NCI-H2081 (cell line): ENCODE measurements around the gene LYZL6.
A peak's percentile ranks its signal among the peaks of the same experiment; 100 is the strongest.

ENCODE experiments used
- DNase-seq, 2 experiments: peaks; one replicate each; lab custom pipeline; 2025; lab: John Stamatoyannopoulos, UW

The LYZL6 gene, protein sequence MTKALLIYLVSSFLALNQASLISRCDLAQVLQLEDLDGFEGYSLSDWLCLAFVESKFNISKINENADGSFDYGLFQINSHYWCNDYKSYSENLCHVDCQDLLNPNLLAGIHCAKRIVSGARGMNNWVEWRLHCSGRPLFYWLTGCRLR

DNA sequence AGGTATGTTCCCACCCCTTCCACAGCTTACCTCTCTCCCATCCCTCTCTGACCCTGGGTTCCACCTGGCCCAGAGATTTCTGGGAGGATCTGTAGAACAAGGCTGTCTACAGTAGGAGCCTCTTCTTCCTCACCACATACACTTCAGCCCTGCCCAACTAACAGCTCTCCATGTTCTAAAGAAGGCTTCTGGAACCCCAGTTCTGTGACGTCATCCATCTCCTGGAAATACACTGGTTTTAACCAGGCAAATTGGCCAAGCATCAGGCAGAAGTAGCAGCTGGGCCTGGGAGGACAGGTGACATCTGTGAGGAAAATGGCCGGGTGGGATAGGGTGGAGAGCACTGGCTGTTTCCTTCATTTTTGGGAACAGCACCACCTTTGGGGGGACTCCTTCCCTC is at the start of gene LYZL6:
Gene LYZL6, minus strand, starts transcription at position 177 of the 400 bp plus-strand sequence. CDS start 4,357 bp downstream, outside the sequence.
- no peak for DNase-seq

DNA sequence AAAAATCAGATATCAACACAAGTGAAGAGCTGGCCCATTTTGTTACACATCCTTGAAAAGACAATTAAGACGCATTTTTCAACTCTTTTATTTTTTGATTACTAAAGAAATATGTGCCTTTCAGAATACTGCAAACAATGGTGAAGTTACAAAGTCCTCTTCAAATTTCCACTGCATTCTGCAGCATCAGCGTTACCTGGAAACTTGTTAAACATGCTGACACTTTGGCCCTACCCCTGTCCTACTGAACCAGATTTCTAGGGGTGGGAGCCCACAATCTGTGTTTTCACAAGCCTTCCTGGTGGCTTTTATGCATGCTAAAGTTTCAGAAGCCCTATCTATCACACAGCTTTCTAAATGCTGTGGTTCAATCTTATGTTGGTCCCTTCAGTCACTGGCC is 47.6 kb upstream of the LYZL6 start:
- DNase-seq = no peak

DNA sequence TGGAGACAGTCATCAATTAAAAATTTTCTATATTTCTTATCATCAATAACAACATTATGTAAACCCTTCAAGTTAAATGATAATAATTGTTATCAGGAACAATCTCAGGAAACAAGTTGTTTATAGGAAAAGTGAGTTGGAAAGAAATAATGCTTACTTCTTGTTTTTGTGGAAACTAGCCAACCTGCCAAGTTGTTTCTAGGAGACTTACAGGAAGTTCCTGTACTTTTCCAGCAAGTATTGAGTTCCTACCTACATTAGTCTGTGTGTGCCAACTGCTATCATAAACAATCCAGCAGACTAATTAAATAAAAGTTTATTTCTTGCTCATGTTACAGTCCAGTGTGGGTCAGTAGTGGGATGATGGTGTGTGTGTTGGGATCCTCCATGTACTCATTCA is 44.7 kb upstream of the LYZL6 start:
- DNase-seq = no peak

DNA sequence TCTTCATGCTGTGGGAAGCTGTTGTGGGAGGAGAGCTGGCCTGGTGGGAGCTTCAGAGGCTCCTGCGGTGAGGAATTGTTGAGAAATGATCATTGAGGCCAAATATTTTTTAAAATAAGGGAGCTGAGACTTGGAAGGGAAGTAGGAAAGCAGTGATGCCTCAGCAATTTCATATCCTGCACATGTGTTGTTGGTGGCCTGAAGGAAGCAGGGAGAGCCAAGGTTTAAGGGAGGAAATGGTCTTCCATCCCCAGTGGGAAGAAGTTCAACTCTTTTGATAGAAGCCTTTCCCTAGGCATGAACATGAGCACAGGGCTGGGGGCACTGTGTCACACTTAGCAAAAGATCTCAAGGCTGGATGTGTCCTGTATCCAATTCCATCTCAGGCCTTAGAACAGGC is 43.1 kb upstream of the LYZL6 start, which contains the start of gene CCL14:
Gene CCL14, minus strand, starts transcription at position 87 of the 400 bp plus-strand sequence. Its CDS starts 80 bp downstream, at position 7.
- DNase-seq = no peak

DNA sequence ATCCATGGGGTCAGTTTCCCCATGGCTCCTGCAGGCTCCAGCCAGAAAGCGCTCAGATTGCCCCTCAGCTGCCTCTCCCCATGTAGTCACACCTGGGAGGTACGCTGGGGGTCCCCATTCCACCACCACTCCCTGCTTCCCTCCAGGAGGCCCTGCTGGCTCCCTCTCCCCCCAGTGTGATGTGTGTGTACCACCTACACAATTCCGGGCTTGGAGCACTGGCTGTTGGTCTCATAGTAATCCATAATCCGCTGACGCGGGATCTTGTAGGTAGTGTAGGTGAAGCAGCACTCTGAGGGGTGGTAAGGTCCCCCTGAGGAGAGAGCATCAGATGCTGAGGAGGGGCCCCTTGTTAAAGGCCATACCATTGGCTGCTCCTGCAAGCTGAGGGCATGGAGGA is 40.6 kb upstream of the LYZL6 start:
- no peak for DNase-seq

DNA sequence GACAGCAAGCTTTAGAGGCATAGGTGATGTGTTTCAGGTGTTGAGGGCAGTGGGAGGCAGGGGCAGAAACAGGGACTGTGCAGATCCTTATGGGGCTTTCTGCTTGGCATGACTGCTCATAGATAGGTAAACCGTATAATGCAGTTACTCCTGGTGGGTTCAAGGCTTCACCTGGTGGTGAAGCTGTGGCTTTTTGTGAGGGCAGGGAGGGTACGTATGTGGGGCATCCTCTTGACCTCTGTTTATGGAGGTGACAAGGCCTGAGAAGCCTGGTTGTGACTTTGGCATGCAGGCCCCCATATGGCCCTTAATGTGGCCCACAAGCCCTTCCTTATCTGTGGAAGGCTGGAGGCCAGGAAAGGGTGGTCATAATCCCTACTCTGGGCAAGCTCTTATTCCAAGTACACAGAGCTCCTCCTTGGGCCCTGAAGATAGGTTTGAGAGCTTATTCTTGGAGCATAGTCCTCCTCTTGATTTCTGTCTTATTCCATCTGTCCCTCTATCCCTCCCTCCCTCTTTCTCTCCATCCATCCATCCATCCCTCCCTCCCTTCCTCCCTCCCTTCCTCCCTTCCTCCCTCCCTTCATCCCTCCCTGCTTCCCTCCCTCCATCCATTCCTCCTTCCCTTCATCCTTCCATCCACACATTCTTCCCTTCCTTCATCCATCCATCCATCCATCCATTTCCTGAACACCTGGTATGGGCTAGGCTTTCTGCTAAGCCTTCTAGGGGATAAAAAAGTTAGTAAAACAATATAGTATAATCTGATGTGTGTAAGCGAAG is 39.1 kb upstream of the LYZL6 start:
- no peak for DNase-seq

DNA sequence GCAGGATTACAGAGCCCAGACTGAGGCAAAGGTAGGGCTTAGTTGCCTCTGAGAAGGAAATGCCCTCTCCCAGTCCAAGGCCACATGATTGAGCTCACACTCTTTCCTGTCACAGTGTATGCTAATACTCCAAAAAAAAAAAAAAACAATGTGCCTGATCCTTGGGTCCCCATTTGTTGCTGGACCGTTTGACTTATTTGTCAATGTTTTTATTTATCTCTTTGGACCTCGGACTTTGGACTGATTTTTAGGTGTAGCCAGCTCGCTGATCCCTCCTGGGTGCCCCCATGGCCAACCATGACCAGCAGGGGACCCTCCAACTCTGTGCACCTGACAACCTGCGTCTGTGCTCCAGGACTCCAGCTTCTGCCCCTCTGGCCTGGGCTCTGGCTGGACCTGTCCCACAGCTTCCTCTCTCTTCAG is 38.4 kb upstream of the LYZL6 start:
- DNase-seq = no peak

DNA sequence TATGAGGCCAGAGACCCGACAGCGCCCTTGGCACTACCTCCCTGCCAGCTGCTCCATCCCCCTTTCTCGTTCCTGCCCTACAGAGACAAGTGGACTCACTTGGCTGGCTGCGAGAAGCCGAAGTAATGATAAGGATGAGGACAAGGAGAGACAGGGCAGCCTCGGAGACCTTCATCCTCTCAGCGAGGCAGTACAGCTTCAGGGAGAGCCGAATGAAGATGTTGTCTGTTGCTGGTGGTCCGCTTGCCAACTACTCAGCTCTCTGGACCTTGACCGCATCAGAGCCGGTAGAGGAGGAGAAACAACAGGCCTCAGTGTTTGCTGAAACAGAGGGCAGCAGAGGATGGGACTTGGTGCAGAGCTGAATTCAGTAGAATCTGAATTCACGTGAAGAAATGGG is 37.7 kb upstream of the LYZL6 start, which contains the start of gene CCL16:
Gene CCL16, minus strand, starts transcription at position 252 of the 400 bp plus-strand sequence. Its CDS starts 77 bp downstream, at position 175.
- no peak for DNase-seq

DNA sequence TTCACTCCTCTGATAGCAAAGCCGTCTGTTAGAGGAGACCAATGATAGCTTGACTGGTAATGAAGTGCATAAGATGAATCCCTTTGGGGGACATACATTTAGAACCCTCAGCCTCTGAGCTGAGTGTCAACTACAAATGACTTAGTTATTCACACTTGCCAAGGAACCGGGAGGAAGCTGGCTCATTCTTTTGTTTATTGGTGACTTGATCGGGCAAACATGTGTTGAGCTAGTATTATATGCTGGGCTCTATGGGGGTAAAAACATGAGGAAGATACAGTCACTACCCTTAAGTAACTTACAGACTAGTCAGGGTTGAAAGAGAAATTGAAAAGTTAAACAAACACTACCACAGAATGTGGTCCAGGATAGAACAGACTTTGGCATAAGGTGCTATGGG is 34.8 kb upstream of the LYZL6 start:
- DNase-seq = no peak

DNA sequence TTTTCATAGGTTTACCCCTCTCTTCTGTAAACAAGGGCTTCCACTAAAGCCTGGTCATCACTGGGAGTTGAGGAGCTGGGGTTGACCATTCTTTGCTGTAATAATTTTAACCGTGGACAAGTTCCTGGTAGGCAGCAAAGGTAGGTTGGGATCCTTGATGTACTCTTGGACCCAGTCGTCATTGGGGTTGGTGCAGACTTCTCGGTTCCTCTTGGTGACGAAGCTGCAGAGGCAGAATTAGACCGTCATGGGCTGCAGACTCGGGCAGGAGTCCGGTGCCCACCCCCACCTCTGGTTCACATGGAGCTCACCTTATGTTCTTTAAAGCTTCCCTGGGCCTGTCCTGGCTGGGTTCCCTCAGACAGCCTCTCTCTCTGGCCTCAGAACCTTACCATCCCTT is 34.0 kb upstream of the LYZL6 start:
- DNase-seq = no peak

DNA sequence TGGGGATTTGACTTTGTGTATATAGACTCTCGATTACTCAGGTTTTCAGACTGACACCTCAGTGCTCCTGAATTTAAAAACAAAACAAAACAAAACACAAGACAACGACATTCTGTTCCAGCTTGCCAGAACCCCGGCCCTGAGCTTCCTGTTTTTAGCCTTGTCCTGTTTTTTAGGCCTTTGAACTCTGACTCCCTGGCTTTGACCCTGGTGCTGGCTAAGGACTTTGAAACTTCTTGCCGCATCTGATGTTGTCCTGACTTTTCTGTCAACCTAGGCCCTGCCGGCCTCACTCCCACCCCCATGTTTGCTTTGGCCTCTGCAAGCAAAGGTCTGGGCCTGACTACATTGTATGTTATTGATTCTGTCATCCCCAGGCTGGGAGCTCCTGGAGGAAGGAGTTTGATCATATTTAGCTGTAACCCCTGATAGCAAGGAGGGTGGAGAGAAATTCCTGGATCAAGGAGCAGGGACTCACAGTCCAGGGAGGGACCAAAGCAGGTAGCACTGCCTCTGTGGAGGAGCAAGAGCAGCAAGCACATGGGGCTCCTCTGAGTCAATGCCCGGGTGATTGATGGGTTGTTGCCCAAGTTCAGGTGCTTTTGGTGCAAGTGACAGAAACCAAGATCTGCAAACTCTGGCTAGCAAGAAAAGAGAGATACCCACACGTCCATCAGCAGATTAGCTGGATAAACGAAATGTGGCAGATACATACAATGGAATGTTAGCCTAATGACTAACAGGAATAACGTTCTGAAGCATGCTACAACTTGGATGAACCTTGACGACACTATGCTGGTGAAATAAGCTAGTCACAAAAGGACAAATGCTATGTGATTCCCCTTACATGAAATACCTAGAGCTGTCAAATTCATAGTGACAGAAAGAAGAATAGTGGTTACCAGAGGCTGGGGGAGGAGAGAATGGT is 30.1 kb upstream of the LYZL6 start:
- DNase-seq = no peak

DNA sequence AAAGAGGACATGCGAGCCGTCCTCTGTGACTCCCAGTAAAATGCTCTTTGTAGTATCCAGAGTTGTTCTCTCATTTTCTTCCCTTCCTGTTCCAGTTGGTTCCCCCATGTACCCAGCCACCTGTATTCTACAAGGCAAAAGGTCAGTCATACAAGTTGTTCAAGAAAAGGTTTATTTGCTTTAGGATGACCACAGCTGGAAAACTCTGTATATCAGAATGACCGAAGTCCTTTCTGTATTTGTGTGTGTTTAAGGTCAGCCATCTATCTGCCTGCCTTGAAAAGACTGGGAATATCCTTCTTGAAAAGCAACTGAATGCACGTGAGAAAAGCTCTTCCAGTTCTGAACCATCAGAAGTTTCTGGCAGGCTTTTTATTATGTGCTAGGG is 29.4 kb upstream of the LYZL6 start:
- DNase-seq = no peak

DNA sequence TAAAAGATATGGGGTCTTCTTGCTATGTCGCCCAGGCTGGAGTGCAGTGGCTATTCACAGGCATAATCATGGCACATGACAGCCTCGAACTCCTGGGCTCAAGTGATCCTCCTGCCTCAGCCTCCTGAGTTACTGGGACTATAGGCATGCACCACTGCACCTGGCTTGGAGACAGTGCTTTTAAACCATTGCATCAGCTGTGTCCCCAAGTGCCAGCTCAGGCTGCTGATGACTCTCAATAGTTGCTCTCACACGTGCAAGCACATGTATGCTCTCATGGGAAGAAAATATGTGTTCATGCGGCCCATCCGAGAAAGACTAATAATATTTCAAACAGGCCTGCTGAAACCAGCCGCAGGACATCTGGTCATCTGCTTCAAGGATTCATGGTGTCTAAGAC is 29.0 kb upstream of the LYZL6 start:
- no peak for DNase-seq

DNA sequence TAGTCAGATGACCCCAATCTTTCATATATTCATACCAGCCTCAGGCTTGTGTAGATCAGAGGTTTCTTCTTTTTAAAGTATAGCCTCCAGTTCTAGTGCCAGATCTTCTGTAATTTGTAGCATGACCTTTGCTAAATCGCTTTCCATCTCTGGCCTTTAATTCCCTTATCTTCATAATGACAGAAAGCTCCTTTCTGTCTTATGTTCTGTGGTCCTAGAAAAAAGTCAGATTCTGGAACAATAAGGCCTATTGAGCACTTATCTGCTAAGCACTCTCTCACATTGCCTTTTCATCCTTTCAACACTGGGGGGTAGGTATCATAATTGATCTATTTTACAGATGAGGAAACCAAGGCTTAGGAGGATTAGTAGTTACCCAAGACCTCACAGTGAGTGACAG is 28.6 kb upstream of the LYZL6 start:
- no peak for DNase-seq

DNA sequence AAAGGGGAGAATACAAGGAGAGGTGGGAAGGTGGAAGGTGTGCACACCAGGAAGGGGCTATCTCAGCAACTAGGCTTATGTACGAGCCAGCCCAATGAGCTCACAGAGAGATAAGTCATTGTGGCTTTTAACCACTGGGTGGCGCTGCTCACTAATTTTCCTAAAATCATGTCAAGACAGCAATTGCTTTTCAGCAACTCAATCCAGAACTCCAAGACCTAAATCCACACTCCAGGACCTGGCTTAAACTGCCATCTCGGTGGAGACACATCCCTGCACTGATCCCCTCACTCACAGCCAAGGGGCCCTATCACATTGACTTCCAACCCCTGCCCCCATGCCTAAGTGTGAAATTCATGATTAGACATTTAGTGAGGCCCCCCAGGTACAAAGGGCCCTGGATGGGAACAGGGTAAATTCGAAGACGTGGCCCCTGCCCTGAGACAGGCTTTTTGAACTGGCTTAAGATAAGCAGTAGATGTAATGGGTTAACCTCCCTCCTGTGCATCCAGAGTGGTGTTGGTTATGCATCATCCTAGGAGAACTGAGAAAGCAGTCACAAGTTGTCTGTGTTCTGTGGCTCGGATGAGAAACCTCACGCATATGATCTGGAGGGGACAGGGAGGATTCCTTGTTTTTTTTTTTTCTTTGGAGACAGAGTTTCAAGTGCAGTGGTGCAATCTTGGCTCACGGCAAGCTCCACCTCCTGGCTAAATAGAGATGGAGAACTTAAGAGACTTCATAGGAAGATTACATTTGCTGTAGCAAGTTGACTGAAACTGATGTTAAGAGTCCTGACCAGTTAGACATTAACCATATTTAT is 26.3 kb upstream of the LYZL6 start:
- peak; percentile 77 to 80 for DNase-seq

DNA sequence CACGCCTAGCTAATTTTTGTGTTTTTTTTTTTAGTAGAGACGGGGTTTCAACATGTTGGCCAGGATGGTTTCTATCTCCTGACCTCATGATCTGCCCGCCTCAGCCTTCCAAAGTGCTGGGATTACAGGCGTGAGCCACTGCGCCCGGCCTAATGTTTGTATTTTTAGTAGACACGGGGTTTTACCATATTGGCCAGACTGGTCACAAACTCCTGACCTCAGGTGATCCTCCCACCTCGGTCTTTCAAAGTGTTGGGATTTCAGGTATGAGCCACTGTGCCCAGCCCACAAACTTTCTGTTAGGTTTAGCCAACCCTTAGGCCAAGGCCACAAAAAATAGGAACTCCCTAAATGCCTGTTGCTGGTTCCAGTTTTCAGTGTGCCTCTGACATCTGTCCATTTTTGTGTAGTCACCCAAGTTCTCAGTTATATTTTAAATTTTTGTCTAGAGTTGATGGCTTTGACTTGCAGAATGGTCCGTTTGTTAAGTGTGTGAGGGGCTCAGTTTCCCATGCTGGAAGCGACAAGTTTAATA is 25.1 kb upstream of the LYZL6 start:
- no peak for DNase-seq

DNA sequence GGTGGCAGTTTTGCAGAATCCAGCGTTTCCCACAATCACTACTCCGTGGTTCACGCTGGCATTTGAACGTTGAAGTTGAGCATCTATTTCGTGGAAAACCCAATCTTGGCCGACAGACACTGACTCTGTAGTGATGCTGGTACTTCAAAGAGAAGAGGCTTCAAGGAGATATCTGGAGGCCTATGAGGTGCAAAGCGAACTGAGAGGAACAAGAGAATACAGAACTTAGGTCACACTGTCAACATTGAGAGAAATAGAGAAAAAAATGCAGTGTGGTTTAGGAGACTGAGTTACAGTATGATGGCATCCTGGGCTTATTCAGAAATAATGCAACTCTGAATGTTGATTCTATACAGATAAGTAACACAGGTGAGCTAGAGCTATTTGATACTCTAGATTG is 21.8 kb upstream of the LYZL6 start:
- no peak for DNase-seq

DNA sequence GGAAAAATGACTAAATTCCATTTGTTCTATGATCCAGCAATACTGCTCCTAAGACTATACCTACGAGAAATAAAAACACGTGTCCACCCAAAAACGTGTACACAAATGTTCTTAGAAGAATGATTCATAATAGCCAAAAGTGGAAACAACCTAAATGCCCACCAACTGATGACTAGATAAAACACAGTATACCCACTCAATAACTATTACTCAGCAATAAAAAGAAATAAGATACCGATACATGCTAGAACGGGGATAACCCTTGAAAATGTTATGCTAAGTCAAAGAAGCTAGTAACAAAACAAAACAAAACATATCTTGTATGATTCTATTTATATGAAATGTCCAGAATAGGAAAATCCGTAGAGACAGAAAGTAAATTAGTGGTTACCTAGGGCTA is 20.1 kb upstream of the LYZL6 start:
- DNase-seq = no peak

DNA sequence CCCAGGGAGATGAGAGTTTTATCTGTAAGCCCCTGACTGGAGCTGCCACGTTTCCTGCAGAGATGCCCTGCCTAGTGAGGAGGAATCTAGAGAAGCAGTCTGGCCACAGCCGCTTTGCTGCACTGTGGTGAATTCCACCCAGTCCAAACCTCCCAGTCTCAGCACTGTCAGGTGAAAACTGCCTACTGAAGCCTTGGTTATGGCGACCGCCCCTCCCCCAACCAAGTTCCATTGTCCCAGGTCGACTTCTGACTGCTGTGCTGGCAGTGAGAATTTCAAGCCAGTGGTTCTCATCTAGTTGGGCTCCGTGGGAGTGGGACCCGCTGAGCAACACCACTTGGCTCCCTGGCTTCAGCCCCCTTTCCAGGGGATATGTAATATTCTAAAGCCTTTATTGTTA is 10.2 kb upstream of the LYZL6 start:
- no peak for DNase-seq

DNA sequence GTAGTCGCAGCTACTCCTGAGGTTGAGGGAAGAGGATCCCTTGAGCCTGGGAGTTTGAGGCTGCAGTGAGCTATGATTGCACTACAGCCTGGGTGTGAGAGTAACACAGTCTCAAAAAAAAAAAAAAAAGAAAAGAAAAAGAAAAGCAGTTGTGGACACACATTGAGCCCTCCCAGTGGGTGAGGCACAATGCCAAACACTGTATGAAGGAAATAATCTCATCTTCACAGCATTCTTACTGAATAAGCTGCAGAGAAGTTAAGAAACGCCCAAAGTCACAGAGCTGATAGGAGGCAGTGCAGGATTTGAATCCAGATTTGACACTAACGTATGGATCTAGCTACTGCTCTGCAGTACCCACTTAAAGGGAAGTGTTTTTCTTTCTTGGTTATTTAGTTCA is 5.9 kb upstream of the LYZL6 start:
- no peak for DNase-seq

DNA sequence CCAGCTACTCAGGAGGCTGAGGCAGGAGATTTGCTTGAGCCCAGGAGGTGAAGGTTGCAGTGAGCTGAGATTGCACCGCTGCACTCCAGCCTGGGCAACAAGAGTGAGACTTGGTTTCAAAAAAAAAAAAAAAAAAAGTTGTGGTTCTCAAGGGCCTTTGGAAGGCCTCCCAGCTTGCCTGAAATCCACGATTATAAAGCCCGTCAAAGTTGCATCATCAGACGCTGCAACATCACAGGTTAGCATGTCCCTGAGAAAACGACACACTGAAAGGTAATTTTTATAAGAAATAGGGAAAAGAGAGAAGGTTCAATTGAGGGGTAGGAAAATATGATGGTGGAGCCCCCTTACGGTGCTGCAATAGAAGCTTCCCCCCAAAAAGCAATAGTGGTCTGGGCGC is 4.6 kb upstream of the LYZL6 start:
- no peak for DNase-seq
